ENCODE measurements around the gene LGR6.
"Not testable (repeated sequence)": the region's sequence is repeated elsewhere in the genome, so short reads cannot be mapped to it uniquely, and the experiment has no call there.

The LGR6 gene, protein sequence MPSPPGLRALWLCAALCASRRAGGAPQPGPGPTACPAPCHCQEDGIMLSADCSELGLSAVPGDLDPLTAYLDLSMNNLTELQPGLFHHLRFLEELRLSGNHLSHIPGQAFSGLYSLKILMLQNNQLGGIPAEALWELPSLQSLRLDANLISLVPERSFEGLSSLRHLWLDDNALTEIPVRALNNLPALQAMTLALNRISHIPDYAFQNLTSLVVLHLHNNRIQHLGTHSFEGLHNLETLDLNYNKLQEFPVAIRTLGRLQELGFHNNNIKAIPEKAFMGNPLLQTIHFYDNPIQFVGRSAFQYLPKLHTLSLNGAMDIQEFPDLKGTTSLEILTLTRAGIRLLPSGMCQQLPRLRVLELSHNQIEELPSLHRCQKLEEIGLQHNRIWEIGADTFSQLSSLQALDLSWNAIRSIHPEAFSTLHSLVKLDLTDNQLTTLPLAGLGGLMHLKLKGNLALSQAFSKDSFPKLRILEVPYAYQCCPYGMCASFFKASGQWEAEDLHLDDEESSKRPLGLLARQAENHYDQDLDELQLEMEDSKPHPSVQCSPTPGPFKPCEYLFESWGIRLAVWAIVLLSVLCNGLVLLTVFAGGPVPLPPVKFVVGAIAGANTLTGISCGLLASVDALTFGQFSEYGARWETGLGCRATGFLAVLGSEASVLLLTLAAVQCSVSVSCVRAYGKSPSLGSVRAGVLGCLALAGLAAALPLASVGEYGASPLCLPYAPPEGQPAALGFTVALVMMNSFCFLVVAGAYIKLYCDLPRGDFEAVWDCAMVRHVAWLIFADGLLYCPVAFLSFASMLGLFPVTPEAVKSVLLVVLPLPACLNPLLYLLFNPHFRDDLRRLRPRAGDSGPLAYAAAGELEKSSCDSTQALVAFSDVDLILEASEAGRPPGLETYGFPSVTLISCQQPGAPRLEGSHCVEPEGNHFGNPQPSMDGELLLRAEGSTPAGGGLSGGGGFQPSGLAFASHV

DNA sequence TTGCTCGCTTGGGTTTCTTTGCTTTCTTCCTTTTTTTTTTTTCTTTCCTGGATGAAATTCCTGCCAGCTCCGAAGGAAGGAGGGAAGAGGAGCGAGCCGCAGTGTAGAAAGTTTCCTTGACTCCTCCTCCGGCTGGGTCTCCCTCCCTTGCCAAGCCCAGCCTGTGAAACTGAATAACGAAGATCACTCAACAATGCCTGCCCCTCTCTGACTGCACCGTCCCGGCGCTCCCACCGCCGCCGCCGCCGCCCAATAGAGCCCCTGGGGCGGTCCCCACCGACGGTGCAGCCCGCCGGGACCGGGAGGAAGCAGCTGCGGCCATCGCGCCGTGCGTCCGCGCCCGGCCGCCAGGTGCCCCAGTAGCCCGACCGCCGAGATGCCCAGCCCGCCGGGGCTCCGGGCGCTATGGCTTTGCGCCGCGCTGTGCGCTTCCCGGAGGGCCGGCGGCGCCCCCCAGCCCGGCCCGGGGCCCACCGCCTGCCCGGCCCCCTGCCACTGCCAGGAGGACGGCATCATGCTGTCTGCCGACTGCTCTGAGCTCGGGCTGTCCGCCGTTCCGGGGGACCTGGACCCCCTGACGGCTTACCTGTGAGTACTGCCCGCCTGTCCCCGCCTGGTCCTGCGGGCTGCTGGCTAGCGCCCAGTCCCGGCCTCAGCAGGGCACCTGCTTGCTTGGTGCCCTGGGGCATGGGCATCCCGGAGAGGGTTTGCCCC is at the start of gene LGR6:
TSS of gene LGR6 (plus strand) at position 186 of the 714 bp plus-strand sequence. CDS start at position 377, 191 bp downstream.
- no peak for DNase-seq

- no peak for DNase-seq
These were observed 49.1 kb upstream of the LGR6 start, which contains the start of gene ARL8A for GRCh38 chr1:202144402-202145067. Gene ARL8A, minus strand, starts transcription at chr1:202144737. Its CDS starts 165 bp downstream, at chr1:202144572.

DNA sequence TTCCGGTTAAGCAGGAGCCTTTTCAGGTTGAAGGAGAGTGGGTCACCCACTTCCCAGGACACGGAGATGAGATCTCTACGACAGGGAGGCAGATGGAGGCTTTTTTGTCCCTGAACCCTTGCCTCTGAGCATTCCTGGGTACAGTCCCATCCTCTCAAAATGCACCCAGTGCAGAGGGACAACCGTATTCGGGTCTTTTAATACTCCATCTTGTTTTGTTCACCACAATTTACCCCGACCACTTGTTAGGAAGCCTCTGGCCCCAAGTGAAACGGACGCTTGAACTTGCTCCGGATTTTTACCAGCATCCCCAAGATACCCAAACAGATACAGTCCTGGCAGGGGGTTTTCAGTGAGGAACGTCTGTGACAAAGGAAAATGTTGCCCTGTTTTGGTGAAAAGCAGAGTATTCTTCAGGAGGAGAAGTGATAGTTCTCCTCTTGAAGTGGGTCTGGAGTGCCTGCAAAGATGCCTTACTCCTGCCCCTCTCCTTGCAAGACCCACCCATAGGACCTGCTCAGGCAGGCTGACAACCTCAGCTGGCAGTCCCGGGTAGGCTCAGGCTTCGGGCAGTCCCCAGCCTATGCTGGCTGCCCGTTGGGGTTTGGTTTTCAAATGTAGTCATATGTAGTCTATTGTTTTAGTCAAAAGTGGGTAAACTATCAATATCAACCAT is 48.4 kb upstream of the LGR6 start:
- no peak for DNase-seq

- DNase-seq: not testable (repeated sequence)
These were observed 47.9 kb upstream of the LGR6 start for GRCh38 chr1:202145744-202146140.

DNA sequence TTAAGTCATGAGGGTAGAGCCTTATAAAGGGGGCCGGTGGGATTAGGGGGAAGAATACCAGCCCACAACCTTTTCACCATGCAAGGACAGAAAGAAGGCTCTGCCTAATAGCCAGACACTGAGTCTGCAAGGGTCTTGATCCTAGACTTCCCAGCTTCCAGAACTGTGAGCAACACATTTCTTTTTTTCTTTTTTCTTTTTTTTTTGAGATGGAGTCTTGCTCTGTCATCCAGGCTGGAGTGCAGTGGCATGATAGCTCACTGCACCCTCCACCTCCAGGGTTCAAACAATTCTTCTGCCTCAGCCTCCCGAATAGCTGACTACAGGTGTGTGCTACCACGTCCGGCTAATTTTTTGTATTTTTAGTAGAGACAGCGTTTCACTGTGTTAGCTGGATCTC is 47.3 kb upstream of the LGR6 start:
- DNase-seq: no peak

DNA sequence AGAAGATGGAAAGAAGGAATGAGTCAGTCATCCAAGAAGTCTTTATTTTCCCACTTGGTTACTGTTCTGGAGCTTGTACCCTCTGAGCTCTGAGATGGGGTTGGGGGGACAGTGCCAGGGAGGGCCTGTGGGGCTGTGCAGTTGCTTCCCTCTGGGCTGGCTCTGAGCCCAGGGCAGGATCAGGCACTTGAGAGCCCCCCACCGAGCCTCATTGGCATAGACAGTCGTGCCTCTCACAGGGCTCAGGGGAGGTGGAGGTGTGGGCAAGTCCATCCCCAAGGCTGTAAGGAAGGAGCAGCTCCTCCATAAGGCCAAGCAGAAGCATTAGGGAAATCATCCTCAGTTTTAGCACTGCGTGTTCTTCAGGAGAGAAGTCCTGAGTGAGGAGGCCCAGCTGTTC is 46.6 kb upstream of the LGR6 start:
- DNase-seq: no peak

- DNase-seq: no peak
These were observed 45.2 kb upstream of the LGR6 start for GRCh38 chr1:202148391-202148790.

- DNase-seq: no peak
These were observed 44.0 kb upstream of the LGR6 start for GRCh38 chr1:202149566-202149965.

GRCh38 chr1:202150187-202150586 is 43.4 kb upstream of the LGR6 start:
- DNase-seq: no peak

- no peak for DNase-seq
These were observed 43.0 kb upstream of the LGR6 start for GRCh38 chr1:202150602-202151001.

DNA sequence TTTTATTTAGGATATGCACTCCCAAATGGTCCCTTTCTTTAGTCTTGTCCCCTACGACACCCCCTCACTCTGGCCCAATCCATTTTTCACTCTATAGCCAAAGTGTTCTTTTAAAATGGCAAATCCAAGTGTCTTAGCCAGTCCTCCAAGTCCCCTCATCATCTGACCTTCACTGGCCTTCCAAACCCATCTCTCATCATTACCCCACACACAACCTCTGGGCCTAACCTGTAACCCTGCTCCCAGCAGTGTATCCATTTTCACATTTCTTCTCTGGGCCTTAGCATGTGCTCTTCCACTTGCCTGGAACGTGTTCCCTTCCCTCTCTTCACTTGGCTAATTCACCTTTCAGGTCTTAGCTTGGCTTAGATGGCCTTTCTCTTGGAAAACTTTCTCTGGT is 42.6 kb upstream of the LGR6 start:
- DNase-seq: no peak

DNA sequence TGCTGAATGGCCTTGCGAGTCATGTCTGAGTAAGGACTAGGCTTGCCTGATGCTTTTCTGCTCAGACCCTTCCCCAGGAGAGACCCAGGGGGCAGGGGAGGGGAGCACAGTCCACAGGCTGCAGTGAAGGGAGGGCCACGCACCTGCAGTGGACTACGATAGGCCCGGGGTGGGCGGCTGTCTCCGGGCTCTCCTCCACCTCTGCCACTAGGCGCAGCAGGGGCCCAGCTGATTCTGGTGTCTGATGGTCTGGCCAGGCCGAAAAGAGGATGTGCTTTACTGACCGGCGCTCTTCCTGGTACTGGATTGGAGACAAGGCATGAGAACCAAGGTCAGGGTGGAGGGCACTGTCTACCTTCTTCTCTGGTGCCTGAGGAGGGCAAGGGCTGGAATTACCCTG is 41.2 kb upstream of the LGR6 start:
- no peak for DNase-seq

DNA sequence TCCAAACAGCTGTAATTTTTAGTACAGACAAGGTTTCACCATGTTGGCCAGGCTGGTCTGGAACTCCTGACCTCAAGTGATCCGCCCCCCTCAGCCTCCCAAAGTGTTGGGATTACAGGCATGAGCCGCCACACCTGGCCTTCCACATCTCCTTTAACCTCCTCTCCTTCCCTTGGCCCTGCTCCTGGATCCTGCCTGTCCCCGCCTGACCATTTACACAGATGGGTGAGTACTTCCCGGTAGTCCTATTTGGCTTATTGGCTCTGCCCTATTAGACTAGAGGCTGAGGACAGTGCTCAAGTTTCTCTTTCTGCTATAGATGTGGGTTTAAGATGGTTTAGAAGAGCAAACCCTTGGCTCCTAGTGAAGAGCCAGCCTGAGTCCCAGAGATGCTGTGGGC is 40.3 kb upstream of the LGR6 start:
- DNase-seq: no peak

DNA sequence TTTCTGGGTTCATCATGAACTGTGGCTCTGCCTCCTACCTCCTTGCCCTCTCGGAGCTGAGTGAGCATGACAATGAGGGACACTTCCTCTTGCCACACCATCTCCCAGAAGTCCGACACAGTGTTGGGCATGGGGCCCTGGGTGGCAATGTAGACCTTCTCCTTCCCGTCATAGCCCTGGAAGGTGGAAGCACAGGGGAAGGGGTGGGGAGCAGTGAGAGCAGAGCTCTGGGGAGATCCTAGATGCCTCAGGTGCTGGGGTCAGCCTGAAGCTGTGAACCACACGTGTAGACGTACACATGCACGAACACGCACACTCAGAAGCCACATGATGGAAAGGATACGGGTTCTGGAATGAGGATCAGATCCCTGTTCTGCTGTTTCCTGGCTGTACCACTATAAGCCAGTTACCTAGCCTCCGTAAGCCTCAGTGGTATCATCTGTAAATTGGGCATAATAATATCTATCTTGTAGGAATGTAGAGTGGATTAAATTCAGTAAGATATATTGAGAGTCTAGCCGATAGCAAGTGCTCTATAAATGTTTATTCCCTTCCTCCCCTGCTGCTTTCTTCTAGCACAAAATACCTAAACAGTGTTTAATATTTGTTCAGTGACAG is 39.3 kb upstream of the LGR6 start:
- DNase-seq: no peak

GRCh38 chr1:202154766-202155477 is 38.7 kb upstream of the LGR6 start:
- no peak for DNase-seq

DNA sequence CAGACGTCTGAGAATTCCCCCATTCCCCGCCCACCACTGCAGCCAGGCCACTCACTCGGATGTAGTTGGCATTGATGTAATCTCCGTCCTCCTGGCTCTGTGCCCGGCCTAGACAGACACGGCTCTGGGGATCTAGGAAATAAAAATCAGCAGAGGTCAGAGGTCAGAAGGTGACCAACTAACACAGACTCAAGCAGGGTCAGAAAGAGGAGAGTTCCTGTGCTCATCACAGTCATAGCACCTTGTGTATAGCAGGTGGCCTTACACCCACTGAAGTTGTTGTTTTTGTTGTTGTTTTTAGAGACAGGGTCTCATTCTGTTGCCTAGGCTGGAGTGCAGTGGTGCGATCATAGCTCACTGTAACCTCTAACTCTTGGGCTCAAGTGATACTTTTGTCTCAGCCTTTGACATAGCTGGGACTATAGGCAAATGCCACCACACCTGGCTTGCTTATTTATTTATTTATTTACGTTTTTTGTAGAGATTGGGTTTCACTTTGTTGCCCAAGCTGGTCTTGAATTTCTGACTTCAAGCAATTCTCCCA is 38.0 kb upstream of the LGR6 start:
- DNase-seq: no peak

DNA sequence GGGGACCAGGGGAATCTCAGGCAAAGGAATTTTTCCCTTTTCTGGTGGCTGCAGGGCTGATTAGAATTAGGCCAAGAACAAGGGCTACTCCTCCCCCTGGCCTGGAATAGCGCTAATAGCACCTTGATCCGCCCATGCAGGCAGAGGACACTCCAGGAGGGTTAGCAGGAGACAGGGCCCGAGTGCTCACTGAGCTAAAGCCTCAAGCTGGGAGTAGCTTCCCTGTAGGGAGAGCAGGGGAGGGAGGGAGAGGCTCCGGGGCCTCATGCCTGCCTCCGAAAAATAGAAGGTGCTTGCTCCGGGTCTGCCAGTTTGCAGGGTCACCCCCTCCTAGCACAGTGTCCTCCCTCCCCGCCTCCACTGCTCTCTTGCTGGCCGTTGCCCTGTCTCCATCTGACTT is 37.0 kb upstream of the LGR6 start:
- no peak for DNase-seq

- no peak for DNase-seq
These were observed 35.7 kb upstream of the LGR6 start for GRCh38 chr1:202157945-202158344.

GRCh38 chr1:202158810-202159533 is 34.6 kb upstream of the LGR6 start:
- DNase-seq: no peak

Data from NCI-H2081 treated with DMSO at 0.1 percent for 48 hours (cell line).